GM19463 (cell line): ENCODE measurements around the gene RMDN2.

Experiments used
- ATAC-seq: cut with Tn5 transposase; IDR thresholded peaks from one replicate; pipeline ENCODE4 v1.9.1; 2021; ENCODE audit warnings: mild to moderate bottlenecking, moderate library complexity; ENCODE audit not compliant: unreplicated experiment

RMDN2 gene

GRCh38 chr2:37897511-37897910 lies 27.6 kb upstream of the RMDN2 start:
- no peak for ATAC-seq

- no peak for ATAC-seq
These were observed 26.6 kb upstream of the RMDN2 start for GRCh38 chr2:37898448-37898847.

- ATAC-seq = no peak
These were observed 22.1 kb upstream of the RMDN2 start for GRCh38 chr2:37902991-37903390.

GRCh38 chr2:37904425-37904824 lies 20.7 kb upstream of the RMDN2 start:
- ATAC-seq = no peak

GRCh38 chr2:37904993-37905392 lies 20.1 kb upstream of the RMDN2 start:
- ATAC-seq = no peak

GRCh38 chr2:37906131-37906530 lies 19.0 kb upstream of the RMDN2 start:
- ATAC-seq = no peak

GRCh38 chr2:37907501-37908225 lies 17.4 kb upstream of the RMDN2 start:
- no peak for ATAC-seq

GRCh38 chr2:37911296-37911873 lies 13.7 kb upstream of the RMDN2 start:
- no peak for ATAC-seq

- ATAC-seq = no peak
These were observed 13.0 kb upstream of the RMDN2 start for GRCh38 chr2:37912056-37912455.

- ATAC-seq = no peak
These were observed 12.5 kb upstream of the RMDN2 start for GRCh38 chr2:37912616-37913015.

- ATAC-seq = no peak
These were observed 10.7 kb upstream of the RMDN2 start for GRCh38 chr2:37914340-37914739.

- no peak for ATAC-seq
These were observed 9.3 kb upstream of the RMDN2 start for GRCh38 chr2:37915773-37916172.

- ATAC-seq = no peak
These were observed 8.5 kb upstream of the RMDN2 start for GRCh38 chr2:37916512-37917082.

GRCh38 chr2:37917281-37918228 lies 7.5 kb upstream of the RMDN2 start:
- no peak for ATAC-seq

GRCh38 chr2:37918742-37919186 lies 6.3 kb upstream of the RMDN2 start:
- no peak for ATAC-seq

- ATAC-seq = no peak
These were observed 5.5 kb upstream of the RMDN2 start for GRCh38 chr2:37919631-37920032.

GRCh38 chr2:37920570-37920969 lies 4.5 kb upstream of the RMDN2 start:
- no peak for ATAC-seq

GRCh38 chr2:37921781-37922180 lies 3.3 kb upstream of the RMDN2 start:
- no peak for ATAC-seq

- no peak for ATAC-seq
These were observed 1.6 kb upstream of the RMDN2 start for GRCh38 chr2:37923308-37924055.

- no peak for ATAC-seq
These were observed 1.5 kb downstream of the RMDN2 start for GRCh38 chr2:37926635-37927034.

- ATAC-seq = no peak
These were observed 3.3 kb downstream of the RMDN2 start for GRCh38 chr2:37928377-37928776.
